Heart left ventricle (tissue), 13 donors: Measurements from ENCODE around the gene DNAJB12.

ENCODE experiments used
- POLR2A ChIP-seq, 2 donors: fragments of 450-650 bp; IDR thresholded peaks; one replicate each; pipeline ENCODE4 v1.6.1; 2017; ENCODE audit warnings: antibody characterized with exemption in 2 of 2, mild to moderate bottlenecking in 2 of 2, moderate library complexity in 2 of 2
- TF ChIP-seq, protein P1 (sequence below), 12 donors: fragments of 200-600 bp; sonication (generic) in 4 of 12; IDR thresholded peaks; one replicate each; pipeline versions ENCODE4 v1.5.0 to v1.8.0; 2018 to 2022; ENCODE audit warnings: antibody characterized with exemption in 12 of 12, mild to moderate bottlenecking in 5 of 12
- donor health status: ischemic (EF 13 %, LVEDD 7.1; RV severe dilation, severe dysfunction).
- donor health status: DM: no; HTN: yes; CAD: no.
- donor health status: DM: no; HTN: no; CAD: no.
- donor health status: ischemic (EF 25% LVEDD 6.9; RV normal size, moderate dysfunction).
- donor health status: ischemic (EF 25% LVEDD 5.7; RV mildly dilated, moderate dysfunction).
- donor health status: ischemic (EF 35%, LVEDD 5.7; RV mildly dilated, moderate dysfunction).
- donor health status: nonischemic (EF 11% LVEDD 7.7; RV severe dilation, severe dysfunction).
- donor health status: DM: yes; HTN: yes; CAD: no.
- donor health status: PGD.
- donor health status: ischemic (EF 29% LVEDD 5.4; RV normal size, mild dysfunction).
- donor health status: nonischemic (EF 23%, LVEDD 6.1; RV moderate dilation, normal function).

DNA sequence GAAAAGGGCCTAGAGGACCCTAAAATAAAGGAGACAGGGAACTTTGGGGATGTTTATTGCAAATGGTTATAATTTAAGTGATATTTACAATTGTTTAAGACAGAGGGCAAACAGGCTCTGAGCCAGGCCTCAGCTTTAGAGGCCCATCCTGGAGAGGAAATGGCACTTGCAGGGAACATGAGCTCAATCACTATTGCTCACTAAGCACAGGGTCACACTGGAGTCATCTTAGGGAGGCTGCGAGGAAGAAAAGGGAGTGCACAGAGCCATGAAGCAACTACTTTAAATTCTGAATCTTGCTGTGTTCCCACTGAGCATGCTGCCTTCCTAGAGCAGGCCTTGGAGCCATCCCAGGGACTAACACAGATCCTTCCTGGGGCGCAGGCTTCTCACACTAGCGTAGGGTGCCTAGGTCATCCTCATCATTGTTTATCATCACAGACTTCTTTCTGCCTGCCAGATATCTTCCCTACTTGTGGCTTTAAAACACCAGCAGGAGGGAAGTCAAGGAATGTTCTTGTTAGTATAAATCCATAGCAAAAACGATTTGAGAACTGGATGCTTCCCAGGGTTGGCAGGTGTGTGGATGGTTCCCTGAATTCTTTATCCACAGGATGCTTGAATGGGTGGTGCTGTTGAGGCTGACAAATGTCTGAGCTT lies 12.7 kb upstream of the DNAJB12 start:
- no peak for TF ChIP-seq POLR2A (IDR thresholded peaks at IDR 0.05)
- TF ChIP-seq, protein P1, sequence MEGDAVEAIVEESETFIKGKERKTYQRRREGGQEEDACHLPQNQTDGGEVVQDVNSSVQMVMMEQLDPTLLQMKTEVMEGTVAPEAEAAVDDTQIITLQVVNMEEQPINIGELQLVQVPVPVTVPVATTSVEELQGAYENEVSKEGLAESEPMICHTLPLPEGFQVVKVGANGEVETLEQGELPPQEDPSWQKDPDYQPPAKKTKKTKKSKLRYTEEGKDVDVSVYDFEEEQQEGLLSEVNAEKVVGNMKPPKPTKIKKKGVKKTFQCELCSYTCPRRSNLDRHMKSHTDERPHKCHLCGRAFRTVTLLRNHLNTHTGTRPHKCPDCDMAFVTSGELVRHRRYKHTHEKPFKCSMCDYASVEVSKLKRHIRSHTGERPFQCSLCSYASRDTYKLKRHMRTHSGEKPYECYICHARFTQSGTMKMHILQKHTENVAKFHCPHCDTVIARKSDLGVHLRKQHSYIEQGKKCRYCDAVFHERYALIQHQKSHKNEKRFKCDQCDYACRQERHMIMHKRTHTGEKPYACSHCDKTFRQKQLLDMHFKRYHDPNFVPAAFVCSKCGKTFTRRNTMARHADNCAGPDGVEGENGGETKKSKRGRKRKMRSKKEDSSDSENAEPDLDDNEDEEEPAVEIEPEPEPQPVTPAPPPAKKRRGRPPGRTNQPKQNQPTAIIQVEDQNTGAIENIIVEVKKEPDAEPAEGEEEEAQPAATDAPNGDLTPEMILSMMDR (IDR thresholded peaks at IDR 0.05): no peak
